ENCODE results near the gene GMCL2. TPM values are rescaled to one million over a fixed set of nuclear protein-coding genes. Genes with fewer than 3 reads are reported as not detected.
A peak's percentile ranks its signal among the peaks of the same experiment; 100 is the strongest.

The GMCL2 gene
- total RNA-seq, 6 experiments from 2014 or later: not detected

GRCh38 chr5:178137991-178138390 lies 49.2 kb downstream of the GMCL2 start:
- Histone ChIP-seq H3K9me3 (no peaks in the 10 kb centered on the region), H3K4me3 (no peak overlapping the region), H3K27me3 (no peaks in the 10 kb centered on the region), H3K36me3 (peaks cover 0 to 20% (median 11%) of the 10 kb centered on the region in 4 donors), H3K27ac (no peak overlapping the region), H3K4me1 (no peaks in the 10 kb centered on the region)
- intact Hi-C loops (cut with DNase I): no loop called here
- ATAC-seq (peak in 2 of 4 donors; percentile 17 to 38), DNase-seq (no peak)
- WGBS (ENCODE audit: insufficient coverage, low coverage, low lambda C conversion rate, missing lambda C conversion rate): 83% methylated on average over 1 of the region's 12 CpGs
- TF ChIP-seq CTCF (IDR thresholded peaks at IDR 0.05): no peak
- TF ChIP-seq POLR2A (IDR thresholded peaks at IDR 0.05): no peak

- TF ChIP-seq CTCF (IDR thresholded peaks at IDR 0.05): no peak
- TF ChIP-seq POLR2A (IDR thresholded peaks at IDR 0.05): no peak
- Histone ChIP-seq H3K27me3 (no peaks in the 10 kb centered on the region), H3K36me3 (peaks cover 0 to 10% (median 6%) of the 10 kb centered on the region in 4 donors), H3K4me3 (no peak overlapping the region), H3K27ac (no peak overlapping the region), H3K4me1 (peaks cover 0 to 3% (median 1%) of the 10 kb centered on the region in 4 donors), H3K9me3 (no peaks in the 10 kb centered on the region)
- DNase-seq: peak in 1 of 3 donors; percentile 22
- WGBS (ENCODE audit: insufficient coverage, low coverage, low lambda C conversion rate, missing lambda C conversion rate): 64% methylated on average over 2 of the region's 10 CpGs
- ATAC-seq: no peak
- intact Hi-C loops (cut with DNase I): no loop called here
These were observed 50.2 kb downstream of the GMCL2 start for GRCh38 chr5:178136990-178137389.

Other genes with a start within 250 kb of the GMCL2 start
- gene PROP1, start 191.1 kb downstream of the GMCL2 start, total RNA-seq: not detected
- under 1 TPM; 0.05 to 0.33 (median 0.06) TPM for gene N4BP3, start 73.8 kb downstream of the GMCL2 start, total RNA-seq
- 10 to 100 TPM; 14.4 to 23.5 (median 20.9) TPM for gene RMND5B, start 56.4 kb downstream of the GMCL2 start, total RNA-seq
- gene NHP2, start 33.5 kb downstream of the GMCL2 start, total RNA-seq: 100 to 1,000 TPM in 2 of 6 experiments, 10 to 100 TPM in 4; 35.5 to 174 (median 43.9) TPM
- gene HNRNPAB, start 17.2 kb upstream of the GMCL2 start, total RNA-seq: 10 to 100 TPM; 44.2 to 96.1 (median 73.5) TPM
- gene PHYKPL, start 45.4 kb upstream of the GMCL2 start, total RNA-seq: 100 to 1,000 TPM in 3 of 6 experiments, 10 to 100 TPM in 3; 64.3 to 133 (median 85.8) TPM

Measured in right lobe of liver (tissue), 6 donors.